CD14-positive monocyte (primary cell): ENCODE data around the gene MYO7B. TPM values are rescaled to one million over a fixed set of nuclear protein-coding genes. Genes with fewer than 3 reads are reported as not detected.

Experiments used
- DNase-seq, 3 donors: peaks; one replicate each; pipeline ENCODE4 v3.0.0-alpha.2; 2011 to 2022
- H2AFZ ChIP-seq: 2 replicates; pipeline ENCODE4 v1.6.0; 2012; ENCODE audit warnings: mild to moderate bottlenecking, low read depth, low read length, inconsistent platforms; ENCODE audit not compliant: insufficient read depth, poor library complexity, severe bottlenecking
- H3K27ac ChIP-seq, 2 donors: 1 replicate in 1 of 2; 2 replicates in 1 of 2; pipeline ENCODE4 v1.5.1; 2012 to 2013; ENCODE audit warnings: low read length in 2 of 2, control low read depth in 1 of 2, inconsistent platforms in 1 of 2, low read depth in 1 of 2, mild to moderate bottlenecking in 1 of 2
- H3K27me3 ChIP-seq, 2 donors: one replicate each; pipeline versions ENCODE4 v1.6.0 to v1.6.1; 2011 to 2013; ENCODE audit warnings: low read length in 2 of 2; ENCODE audit not compliant: control insufficient read depth in 2 of 2, insufficient read depth in 2 of 2
- H3K36me3 ChIP-seq, 2 donors: replicated peaks in 1 of 2; 1 replicate in 1 of 2; 2 replicates in 1 of 2; pipeline versions ENCODE4 v1.5.1 to v1.6.1; 2012 to 2013; ENCODE audit warnings: low read length in 2 of 2, control low read depth in 1 of 2, inconsistent platforms in 1 of 2, mild to moderate bottlenecking in 1 of 2; ENCODE audit not compliant: insufficient read depth in 2 of 2, control insufficient read depth in 1 of 2
- H3K4me1 ChIP-seq, 2 donors: 1 replicate in 1 of 2; 2 replicates in 1 of 2; pipeline versions ENCODE4 v1.5.1 to v1.6.1; 2012 to 2013; ENCODE audit warnings: low read length in 2 of 2, control low read depth in 1 of 2, inconsistent platforms in 1 of 2, mild to moderate bottlenecking in 1 of 2, moderate library complexity in 1 of 2; ENCODE audit not compliant: insufficient read depth in 2 of 2, control insufficient read depth in 1 of 2
- H3K4me2 ChIP-seq: replicated peaks from 2 replicates; pipeline ENCODE3; 2012; ENCODE audit warnings: low read length, moderate library complexity, mild to moderate bottlenecking; ENCODE audit not compliant: poor library complexity, severe bottlenecking; ENCODE audit errors: extremely low read depth
- H3K4me3 ChIP-seq, 3 experiments: fragments of 200-600 bp in 1 of 3; sonication (generic) in 1 of 3; replicated peaks in 1 of 3; 1 replicate in 2 of 3; 2 replicates in 1 of 3; pipeline ENCODE4 v1.5.1; 2011 to 2013; ENCODE audit warnings: low read length in 3 of 3, mild to moderate bottlenecking in 3 of 3, control low read depth in 2 of 3, low read depth in 2 of 3, inconsistent platforms in 1 of 3, moderate library complexity in 1 of 3
- H3K79me2 ChIP-seq: 2 replicates; pipeline ENCODE4 v1.6.0; 2012; ENCODE audit warnings: mild to moderate bottlenecking, control low read depth, inconsistent platforms, low read length, moderate library complexity; ENCODE audit not compliant: insufficient read depth
- H3K9ac ChIP-seq: 2 replicates; pipeline ENCODE4 v1.6.0; 2017; ENCODE audit warnings: low read length, mild to moderate bottlenecking; ENCODE audit not compliant: insufficient read depth, poor library complexity, severe bottlenecking
- H3K9me3 ChIP-seq, 2 donors: replicated peaks in 1 of 2; 1 replicate in 1 of 2; 2 replicates in 1 of 2; pipeline versions ENCODE4 v1.5.1 to v1.6.1; 2012 to 2013; ENCODE audit warnings: low read length in 2 of 2, control low read depth in 1 of 2; ENCODE audit not compliant: control insufficient read depth in 1 of 2, insufficient read depth in 1 of 2
- H4K20me1 ChIP-seq: 2 replicates; pipeline ENCODE4 v1.6.0; 2012; ENCODE audit warnings: mild to moderate bottlenecking, low read length, control low read depth, moderate library complexity; ENCODE audit not compliant: insufficient read depth
- H3K27ac Mint-ChIP-seq, 7 donors: one replicate each; pipeline ENCODE4 v1.8.0; 2020; ENCODE audit warnings: mild to moderate bottlenecking in 7 of 7, mixed read lengths in 7 of 7, moderate library complexity in 6 of 7, inconsistent platforms in 2 of 7
- H3K27me3 Mint-ChIP-seq, 3 donors: one replicate each; pipeline ENCODE4 v1.8.0; 2021 to 2022; ENCODE audit warnings: low read depth in 3 of 3, mild to moderate bottlenecking in 3 of 3, mixed read lengths in 3 of 3, moderate library complexity in 3 of 3, inconsistent platforms in 1 of 3
- H3K36me3 Mint-ChIP-seq, 2 donors: one replicate each; pipeline ENCODE4 v1.8.0; 2020; ENCODE audit warnings: mixed read lengths in 2 of 2, inconsistent platforms in 1 of 2, mild to moderate bottlenecking in 1 of 2
- H3K4me1 Mint-ChIP-seq: one replicate; pipeline ENCODE4 v1.8.0; 2020; ENCODE audit warnings: mild to moderate bottlenecking, mixed read lengths
- H3K4me3 Mint-ChIP-seq, 2 donors: one replicate each; pipeline ENCODE4 v1.8.0; 2020; ENCODE audit warnings: mild to moderate bottlenecking in 2 of 2, mixed read lengths in 2 of 2, moderate library complexity in 1 of 2
- H3K9me3 Mint-ChIP-seq, 7 donors: one replicate each; pipeline ENCODE4 v1.8.0; 2020 to 2022; ENCODE audit warnings: mixed read lengths in 7 of 7, mild to moderate bottlenecking in 6 of 7, moderate library complexity in 6 of 7, inconsistent platforms in 2 of 7
- CTCF ChIP-seq: fragments of 200-600 bp; IDR thresholded peaks from one replicate; pipeline ENCODE4 v1.8.0; 2022; ENCODE audit warnings: antibody characterized with exemption, mild to moderate bottlenecking
- WGBS: methylation state at CpG from one replicate; pipeline ENCODE4 v1.1.5; 2013; ENCODE audit warnings: missing lambda C conversion rate; ENCODE audit not compliant: insufficient coverage; 5-methylcytosine and 5-hydroxymethylcytosine counted together
- intact Hi-C, 2 donors: fragments of 100-400 bp; cut with micrococcal nuclease; formaldehyde crosslinking; loops; one replicate each; pipeline versions ENCODE4 v1.15.0 to v1.15.1; 2023
- polyA plus RNA-seq, 3 donors: library from polyadenylated mRNA; depleted of rRNA in 1 of 3; unstranded in 2 of 3; stranded (reverse) in 1 of 3; fragments of 300-500 nt in 2 of 3; fragments of >200 nt in 1 of 3; fragmentation: Illumina TruSeq in 2 of 3; gene quantifications; 1 replicate in 2 of 3; 2 replicates in 1 of 3; pipeline ENCODE4 v1.2.3, GENCODE V29; 2012 to 2021

Gene MYO7B
- polyA plus RNA-seq, 3 donors = 7.3 to 9.8 (median 9.0) TPM

- no peak overlapping the region for H2AFZ ChIP-seq
- H3K4me1 Mint-ChIP-seq = peaks cover 4% of the 10 kb centered on the region
- H3K9me3 Mint-ChIP-seq = peaks cover 0 to 12% (median 4%) of the 10 kb centered on the region in 7 donors
- peak overlapping the region in 1 of 7 donors; percentile 41 for H3K27ac Mint-ChIP-seq
- WGBS = 95% methylated on average over 6 of the region's 6 CpGs
- no peak for DNase-seq
- H3K4me2 ChIP-seq = no peak overlapping the region
- no peak overlapping the region for H3K9ac ChIP-seq
- peaks cover 5 to 7% of the 10 kb centered on the region in 2 donors for H3K9me3 ChIP-seq
- no peaks in the 10 kb centered on the region for H4K20me1 ChIP-seq
- H3K4me3 Mint-ChIP-seq = peak overlapping the region in 1 of 2 donors; percentile 8
- intact Hi-C loops = no loop called here
- H3K36me3 Mint-ChIP-seq = peaks cover 0 to 3% of the 10 kb centered on the region in 2 donors
- H3K36me3 ChIP-seq = no peaks in the 10 kb centered on the region
- no peaks in the 10 kb centered on the region for H3K4me1 ChIP-seq
- peaks cover 36 to 52% of the 10 kb centered on the region in 2 donors for H3K27me3 ChIP-seq
- H3K79me2 ChIP-seq = no peaks in the 10 kb centered on the region
- no peak overlapping the region for H3K4me3 ChIP-seq
- H3K27me3 Mint-ChIP-seq = peaks cover 47 to 69% (median 59%) of the 10 kb centered on the region in 3 donors
- no peak overlapping the region for H3K27ac ChIP-seq
- TF ChIP-seq CTCF = no peak
Observed at GRCh38 chr2:127664895-127665225, 129.4 kb downstream of the MYO7B start.

GRCh38 chr2:127665267-127665893 lies 129.9 kb downstream of the MYO7B start:
- Histone ChIP-seq H3K9me3 (peaks cover 0 to 7% of the 10 kb centered on the region in 2 donors), H4K20me1 (no peaks in the 10 kb centered on the region), H3K27me3 (peaks cover 36 to 52% of the 10 kb centered on the region in 2 donors), H3K27ac (no peak overlapping the region), H3K4me3 (no peak overlapping the region), H3K4me1 (no peaks in the 10 kb centered on the region), H2AFZ (no peak overlapping the region), H3K79me2 (no peaks in the 10 kb centered on the region), H3K9ac (no peak overlapping the region), H3K4me2 (no peak overlapping the region), H3K36me3 (no peaks in the 10 kb centered on the region)
- Mint-ChIP-seq H3K27ac (no peak overlapping the region), H3K9me3 (peaks cover 0 to 7% (median 0%) of the 10 kb centered on the region in 7 donors), H3K36me3 (peaks cover 0 to 3% of the 10 kb centered on the region in 2 donors), H3K4me3 (peak overlapping the region in 1 of 2 donors; percentile 39), H3K4me1 (peaks cover 4% of the 10 kb centered on the region), H3K27me3 (peaks cover 50 to 73% (median 63%) of the 10 kb centered on the region in 3 donors)
- WGBS = no CpG with 5 or more reads among the region's 8 CpGs
- no peak for TF ChIP-seq CTCF
- intact Hi-C loops = no loop called here
- no peak for DNase-seq
